ENCODE results near the gene NPC1. TPM values are rescaled to one million over a fixed set of nuclear protein-coding genes. Genes with fewer than 3 reads are reported as not detected.

The NPC1 gene
- total RNA-seq, 1 experiment from 2014 or later = 38.3 TPM

DNA sequence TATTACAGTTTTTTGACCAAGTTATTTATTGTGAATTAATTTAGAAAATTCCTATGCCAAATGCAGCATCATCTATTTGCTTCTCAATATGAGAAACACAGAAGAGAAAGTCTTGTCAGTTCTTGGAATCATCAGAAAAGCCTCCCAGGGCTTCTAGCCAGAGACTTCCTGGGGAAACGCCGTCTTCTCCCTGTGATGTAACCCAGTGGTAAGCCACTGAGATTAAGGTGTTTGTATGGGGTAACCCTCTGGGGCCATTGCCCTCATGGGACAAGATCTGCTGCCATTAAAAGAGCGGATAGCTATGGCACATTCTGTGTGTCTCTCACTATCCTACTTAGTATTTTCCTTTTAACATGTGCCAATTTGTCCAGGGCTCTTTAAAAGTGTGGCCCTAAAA, 48.4 kb upstream of the NPC1 start (continued):
- TF ChIP-seq ZNF532 (CRISPR knock-in tag; IDR thresholded peaks at IDR 0.05; ENCODE audit: borderline replicate concordance) = no peak
- no peak for TF ChIP-seq ATF1 (CRISPR knock-in tag; IDR thresholded peaks at IDR 0.05)
- TF ChIP-seq HMGA2 (CRISPR knock-in tag; IDR thresholded peaks at IDR 0.05) = no peak
- TF ChIP-seq TEAD1 (CRISPR knock-in tag; IDR thresholded peaks at IDR 0.05) = no peak
- TF ChIP-seq NR3C1 (CRISPR knock-in tag; conservative IDR thresholded peaks at IDR 0.05; ENCODE audit: low read depth) = no peak
- TF ChIP-seq JUN (CRISPR knock-in tag; IDR thresholded peaks at IDR 0.05) = no peak
- no peak for TF ChIP-seq GTF2I (CRISPR knock-in tag; conservative IDR thresholded peaks at IDR 0.05)
- TF ChIP-seq, protein P1, sequence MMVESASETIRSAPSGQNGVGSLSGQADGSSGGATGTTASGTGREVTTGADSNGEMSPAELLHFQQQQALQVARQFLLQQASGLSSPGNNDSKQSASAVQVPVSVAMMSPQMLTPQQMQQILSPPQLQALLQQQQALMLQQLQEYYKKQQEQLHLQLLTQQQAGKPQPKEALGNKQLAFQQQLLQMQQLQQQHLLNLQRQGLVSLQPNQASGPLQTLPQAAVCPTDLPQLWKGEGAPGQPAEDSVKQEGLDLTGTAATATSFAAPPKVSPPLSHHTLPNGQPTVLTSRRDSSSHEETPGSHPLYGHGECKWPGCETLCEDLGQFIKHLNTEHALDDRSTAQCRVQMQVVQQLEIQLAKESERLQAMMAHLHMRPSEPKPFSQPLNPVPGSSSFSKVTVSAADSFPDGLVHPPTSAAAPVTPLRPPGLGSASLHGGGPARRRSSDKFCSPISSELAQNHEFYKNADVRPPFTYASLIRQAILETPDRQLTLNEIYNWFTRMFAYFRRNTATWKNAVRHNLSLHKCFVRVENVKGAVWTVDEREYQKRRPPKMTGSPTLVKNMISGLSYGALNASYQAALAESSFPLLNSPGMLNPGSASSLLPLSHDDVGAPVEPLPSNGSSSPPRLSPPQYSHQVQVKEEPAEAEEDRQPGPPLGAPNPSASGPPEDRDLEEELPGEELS (CRISPR knock-in tag; IDR thresholded peaks at IDR 0.05) = no peak
- TF ChIP-seq, protein P2, sequence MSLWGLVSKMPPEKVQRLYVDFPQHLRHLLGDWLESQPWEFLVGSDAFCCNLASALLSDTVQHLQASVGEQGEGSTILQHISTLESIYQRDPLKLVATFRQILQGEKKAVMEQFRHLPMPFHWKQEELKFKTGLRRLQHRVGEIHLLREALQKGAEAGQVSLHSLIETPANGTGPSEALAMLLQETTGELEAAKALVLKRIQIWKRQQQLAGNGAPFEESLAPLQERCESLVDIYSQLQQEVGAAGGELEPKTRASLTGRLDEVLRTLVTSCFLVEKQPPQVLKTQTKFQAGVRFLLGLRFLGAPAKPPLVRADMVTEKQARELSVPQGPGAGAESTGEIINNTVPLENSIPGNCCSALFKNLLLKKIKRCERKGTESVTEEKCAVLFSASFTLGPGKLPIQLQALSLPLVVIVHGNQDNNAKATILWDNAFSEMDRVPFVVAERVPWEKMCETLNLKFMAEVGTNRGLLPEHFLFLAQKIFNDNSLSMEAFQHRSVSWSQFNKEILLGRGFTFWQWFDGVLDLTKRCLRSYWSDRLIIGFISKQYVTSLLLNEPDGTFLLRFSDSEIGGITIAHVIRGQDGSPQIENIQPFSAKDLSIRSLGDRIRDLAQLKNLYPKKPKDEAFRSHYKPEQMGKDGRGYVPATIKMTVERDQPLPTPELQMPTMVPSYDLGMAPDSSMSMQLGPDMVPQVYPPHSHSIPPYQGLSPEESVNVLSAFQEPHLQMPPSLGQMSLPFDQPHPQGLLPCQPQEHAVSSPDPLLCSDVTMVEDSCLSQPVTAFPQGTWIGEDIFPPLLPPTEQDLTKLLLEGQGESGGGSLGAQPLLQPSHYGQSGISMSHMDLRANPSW (CRISPR knock-in tag; conservative IDR thresholded peaks at IDR 0.05; ENCODE audit: low read depth) = no peak
- TF ChIP-seq, protein P3, sequence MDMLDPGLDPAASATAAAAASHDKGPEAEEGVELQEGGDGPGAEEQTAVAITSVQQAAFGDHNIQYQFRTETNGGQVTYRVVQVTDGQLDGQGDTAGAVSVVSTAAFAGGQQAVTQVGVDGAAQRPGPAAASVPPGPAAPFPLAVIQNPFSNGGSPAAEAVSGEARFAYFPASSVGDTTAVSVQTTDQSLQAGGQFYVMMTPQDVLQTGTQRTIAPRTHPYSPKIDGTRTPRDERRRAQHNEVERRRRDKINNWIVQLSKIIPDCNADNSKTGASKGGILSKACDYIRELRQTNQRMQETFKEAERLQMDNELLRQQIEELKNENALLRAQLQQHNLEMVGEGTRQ (CRISPR knock-in tag; IDR thresholded peaks at IDR 0.05) = no peak
- TF ChIP-seq ZBTB21 (CRISPR knock-in tag; IDR thresholded peaks at IDR 0.05; ENCODE audit: borderline replicate concordance) = no peak
- TF ChIP-seq, protein P4, sequence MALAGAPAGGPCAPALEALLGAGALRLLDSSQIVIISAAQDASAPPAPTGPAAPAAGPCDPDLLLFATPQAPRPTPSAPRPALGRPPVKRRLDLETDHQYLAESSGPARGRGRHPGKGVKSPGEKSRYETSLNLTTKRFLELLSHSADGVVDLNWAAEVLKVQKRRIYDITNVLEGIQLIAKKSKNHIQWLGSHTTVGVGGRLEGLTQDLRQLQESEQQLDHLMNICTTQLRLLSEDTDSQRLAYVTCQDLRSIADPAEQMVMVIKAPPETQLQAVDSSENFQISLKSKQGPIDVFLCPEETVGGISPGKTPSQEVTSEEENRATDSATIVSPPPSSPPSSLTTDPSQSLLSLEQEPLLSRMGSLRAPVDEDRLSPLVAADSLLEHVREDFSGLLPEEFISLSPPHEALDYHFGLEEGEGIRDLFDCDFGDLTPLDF (CRISPR knock-in tag; IDR thresholded peaks at IDR 0.05) = no peak
- TF ChIP-seq FOXP1 (CRISPR knock-in tag; IDR thresholded peaks at IDR 0.05; ENCODE audit: borderline replicate concordance) = no peak

- ChIA-PET CTCF (interaction anchor here (1.2 to 2.1 kb wide), 2 partner anchors 10 to 14 kb away, joined by 4 to 15 read pairs; no protein-coding TSS in a partner anchor), POLR2A (no interaction called here)
- no peaks in the 10 kb centered on the region for H3K9me3 Mint-ChIP-seq
- H3K27ac Mint-ChIP-seq = no peak overlapping the region
- TF ChIP-seq MXD4 (CRISPR knock-in tag; IDR thresholded peaks at IDR 0.05; ENCODE audit: borderline replicate concordance) = no peak
- no peak overlapping the region for H3K4me3 Mint-ChIP-seq
- H3K36me3 Mint-ChIP-seq = no peaks in the 10 kb centered on the region
- peaks cover 13% of the 10 kb centered on the region for H3K4me1 Mint-ChIP-seq
- H3K27me3 Mint-ChIP-seq (ENCODE audit: low read depth) = no peaks in the 10 kb centered on the region
- ATAC-seq (no peak), DNase-seq (ENCODE audit: low spot score) (no peak)
Observed at GRCh38 chr18:23632615-23633014, 46.3 kb upstream of the NPC1 start.
